HUES6 (cell line): ENCODE data around the gene EML5.

Experiments used
- H3K27ac ChIP-seq: 2 replicates; pipeline ENCODE4 v1.7.0; 2013; ENCODE audit warnings: low read depth, mild to moderate bottlenecking, low read length, inconsistent platforms
- H3K27me3 ChIP-seq: 2 replicates; pipeline ENCODE4 v1.6.1; 2013; ENCODE audit warnings: low read length; ENCODE audit not compliant: control insufficient read depth, insufficient read depth
- H3K36me3 ChIP-seq: 2 replicates; pipeline ENCODE4 v1.6.1; 2013; ENCODE audit warnings: low read length; ENCODE audit not compliant: control insufficient read depth, insufficient read depth
- H3K4me1 ChIP-seq: 2 replicates; pipeline ENCODE4 v1.6.1; 2013; ENCODE audit warnings: low read length; ENCODE audit not compliant: control insufficient read depth, insufficient read depth
- H3K4me3 ChIP-seq: 2 replicates; pipeline ENCODE4 v1.5.1; 2013; ENCODE audit warnings: low read depth, low read length
- H3K9ac ChIP-seq: one replicate; pipeline ENCODE4 v1.6.1; 2013; ENCODE audit warnings: mild to moderate bottlenecking, low read length
- H3K9me3 ChIP-seq: 2 replicates; pipeline ENCODE4 v1.6.1; 2013; ENCODE audit warnings: low read depth, low read length; ENCODE audit not compliant: control insufficient read depth, insufficient read depth

The EML5 gene

GRCh38 chr14:88668448-88669116 is 124.2 kb downstream of the EML5 start:
- no peak overlapping the region for H3K9ac ChIP-seq
- no peaks in the 10 kb centered on the region for H3K27me3 ChIP-seq
- no peaks in the 10 kb centered on the region for H3K9me3 ChIP-seq
- H3K4me1 ChIP-seq: no peaks in the 10 kb centered on the region; the same call in 1 of the 2 replicates
- no peaks in the 10 kb centered on the region for H3K36me3 ChIP-seq
- no peak overlapping the region for H3K4me3 ChIP-seq
- no peak overlapping the region for H3K27ac ChIP-seq

- Histone ChIP-seq H3K9ac (no peak overlapping the region), H3K27me3 (no peaks in the 10 kb centered on the region), H3K4me3 (no peak overlapping the region), H3K4me1 (no peaks in the 10 kb centered on the region; the same call in 1 of the 2 replicates), H3K9me3 (no peaks in the 10 kb centered on the region), H3K36me3 (no peaks in the 10 kb centered on the region), H3K27ac (no peak overlapping the region)
These were observed 125.0 kb downstream of the EML5 start for GRCh38 chr14:88667555-88668273.

- no peaks in the 10 kb centered on the region for H3K4me1 ChIP-seq
- H3K4me3 ChIP-seq: no peak overlapping the region
- H3K9ac ChIP-seq: no peak overlapping the region
- no peaks in the 10 kb centered on the region for H3K36me3 ChIP-seq
- no peaks in the 10 kb centered on the region for H3K9me3 ChIP-seq
- no peak overlapping the region for H3K27ac ChIP-seq
- H3K27me3 ChIP-seq: no peaks in the 10 kb centered on the region
These were observed 132.7 kb downstream of the EML5 start for GRCh38 chr14:88660056-88660455.

GRCh38 chr14:88639221-88639620 is 153.5 kb downstream of the EML5 start:
- H3K27ac ChIP-seq: no peak overlapping the region
- H3K9me3 ChIP-seq: peaks cover 7% of the 10 kb centered on the region; the same call in 1 of the 2 replicates
- no peak overlapping the region for H3K4me3 ChIP-seq
- H3K9ac ChIP-seq: no peak overlapping the region
- H3K27me3 ChIP-seq: no peaks in the 10 kb centered on the region
- no peaks in the 10 kb centered on the region for H3K36me3 ChIP-seq
- no peaks in the 10 kb centered on the region for H3K4me1 ChIP-seq

- Histone ChIP-seq H3K27me3 (no peaks in the 10 kb centered on the region), H3K36me3 (no peaks in the 10 kb centered on the region), H3K9me3 (no peaks in the 10 kb centered on the region), H3K4me1 (peaks cover 4% of the 10 kb centered on the region; the same call in 1 of the 2 replicates), H3K9ac (no peak overlapping the region), H3K4me3 (no peak overlapping the region), H3K27ac (no peak overlapping the region)
These were observed 160.2 kb downstream of the EML5 start for GRCh38 chr14:88632512-88632911.

- peaks cover 4% of the 10 kb centered on the region; the same call in 1 of the 2 replicates for H3K4me1 ChIP-seq
- H3K36me3 ChIP-seq: no peaks in the 10 kb centered on the region
- H3K9me3 ChIP-seq: no peaks in the 10 kb centered on the region
- no peak overlapping the region for H3K27ac ChIP-seq
- H3K9ac ChIP-seq: no peak overlapping the region
- H3K27me3 ChIP-seq: no peaks in the 10 kb centered on the region
- no peak overlapping the region for H3K4me3 ChIP-seq
These were observed 161.7 kb downstream of the EML5 start for GRCh38 chr14:88631091-88631490.

- Histone ChIP-seq H3K27ac (no peak overlapping the region), H3K27me3 (no peaks in the 10 kb centered on the region), H3K4me1 (peaks cover 4% of the 10 kb centered on the region; the same call in 1 of the 2 replicates), H3K9ac (no peak overlapping the region), H3K9me3 (no peaks in the 10 kb centered on the region), H3K36me3 (no peaks in the 10 kb centered on the region), H3K4me3 (no peak overlapping the region)
These were observed 162.2 kb downstream of the EML5 start for GRCh38 chr14:88630565-88630964.

GRCh38 chr14:88628462-88628861 is 164.3 kb downstream of the EML5 start:
- Histone ChIP-seq H3K4me3 (no peak overlapping the region), H3K36me3 (no peaks in the 10 kb centered on the region), H3K9me3 (no peaks in the 10 kb centered on the region), H3K9ac (no peak overlapping the region), H3K27me3 (no peaks in the 10 kb centered on the region), H3K4me1 (peaks cover 4% of the 10 kb centered on the region; the same call in 1 of the 2 replicates), H3K27ac (no peak overlapping the region)

GRCh38 chr14:88628033-88628432 is 164.7 kb downstream of the EML5 start:
- peaks cover 4% of the 10 kb centered on the region; the same call in 1 of the 2 replicates for H3K4me1 ChIP-seq
- H3K27ac ChIP-seq: no peak overlapping the region
- H3K4me3 ChIP-seq: no peak overlapping the region
- H3K9me3 ChIP-seq: no peaks in the 10 kb centered on the region
- H3K36me3 ChIP-seq: no peaks in the 10 kb centered on the region
- no peaks in the 10 kb centered on the region for H3K27me3 ChIP-seq
- no peak overlapping the region for H3K9ac ChIP-seq

- Histone ChIP-seq H3K9me3 (no peaks in the 10 kb centered on the region), H3K36me3 (no peaks in the 10 kb centered on the region), H3K4me1 (peaks cover 4% of the 10 kb centered on the region; the same call in 1 of the 2 replicates), H3K4me3 (no peak overlapping the region), H3K9ac (no peak overlapping the region), H3K27ac (no peak overlapping the region), H3K27me3 (no peaks in the 10 kb centered on the region)
These were observed 167.1 kb downstream of the EML5 start for GRCh38 chr14:88625671-88626070.

- no peak overlapping the region for H3K27ac ChIP-seq
These were observed 171.7 kb downstream of the EML5 start for GRCh38 chr14:88621100-88621499.

More at GRCh38 chr14:88621100-88621499, 171.7 kb downstream of the EML5 start:
- H3K4me3 ChIP-seq: no peak overlapping the region
- peaks cover 10% of the 10 kb centered on the region for H3K4me1 ChIP-seq
- no peaks in the 10 kb centered on the region for H3K36me3 ChIP-seq
- H3K9ac ChIP-seq: no peak overlapping the region
- H3K9me3 ChIP-seq: no peaks in the 10 kb centered on the region
- H3K27me3 ChIP-seq: no peaks in the 10 kb centered on the region
